H9 (cell line): Measurements from ENCODE around the gene NRCAM. TPM values are rescaled to one million over a fixed set of nuclear protein-coding genes. Genes with fewer than 3 reads are reported as not detected.

ENCODE experiments used
- DNase-seq: peaks from one replicate; pipeline ENCODE4 v3.0.0-alpha.2; 2017
- H2AFZ ChIP-seq: one replicate; pipeline ENCODE4 v1.6.1; 2013; ENCODE audit warnings: mild to moderate bottlenecking, low read length, control low read depth, moderate library complexity
- H2AK5ac ChIP-seq: 2 replicates; pipeline ENCODE4 v1.6.1; 2013; ENCODE audit warnings: low read length, control low read depth, mixed read lengths; ENCODE audit not compliant: insufficient read length
- H2BK120ac ChIP-seq: one replicate; pipeline ENCODE4 v1.6.1; 2013; ENCODE audit warnings: low read depth, mild to moderate bottlenecking, low read length, control low read depth, inconsistent platforms; ENCODE audit not compliant: poor library complexity, severe bottlenecking
- H2BK12ac ChIP-seq: 2 replicates; pipeline ENCODE4 v1.6.1; 2013; ENCODE audit warnings: low read length, control low read depth, mixed read lengths, low read depth; ENCODE audit not compliant: insufficient read length
- H2BK15ac ChIP-seq: 2 replicates; pipeline ENCODE4 v1.6.1; 2013; ENCODE audit warnings: low read depth, low read length, control low read depth
- H2BK20ac ChIP-seq: one replicate; pipeline ENCODE4 v1.6.1; 2013; ENCODE audit warnings: low read depth, mild to moderate bottlenecking, low read length, control low read depth, inconsistent platforms; ENCODE audit not compliant: poor library complexity, severe bottlenecking
- H2BK5ac ChIP-seq: 2 replicates; pipeline ENCODE4 v1.6.1; 2013; ENCODE audit warnings: low read length, control low read depth, mixed read lengths; ENCODE audit not compliant: insufficient read length
- H3K14ac ChIP-seq: 2 replicates; pipeline ENCODE4 v1.6.1; 2013; ENCODE audit warnings: low read length, control low read depth; ENCODE audit not compliant: insufficient read depth
- H3K18ac ChIP-seq: 2 replicates; pipeline ENCODE4 v1.6.1; 2013; ENCODE audit warnings: low read depth, mild to moderate bottlenecking, mixed read lengths, low read length, control low read depth; ENCODE audit not compliant: insufficient read length
- H3K23ac ChIP-seq: 2 replicates; pipeline ENCODE4 v1.6.1; 2013; ENCODE audit warnings: low read length, control low read depth, mixed read lengths, low read depth; ENCODE audit not compliant: insufficient read length
- H3K23me2 ChIP-seq: 2 replicates; pipeline ENCODE4 v1.6.1; 2013; ENCODE audit warnings: low read depth, mild to moderate bottlenecking, mixed read lengths, low read length, control low read depth; ENCODE audit not compliant: insufficient read length, poor library complexity, severe bottlenecking
- H3K27ac ChIP-seq: 2 replicates; pipeline ENCODE4 v1.5.1; 2013; ENCODE audit warnings: low read length, control low read depth, mixed read lengths, low read depth; ENCODE audit not compliant: insufficient read length
- H3K27me3 ChIP-seq: 2 replicates; pipeline ENCODE4 v1.6.1; 2013; ENCODE audit warnings: low read length, control low read depth, inconsistent platforms; ENCODE audit not compliant: insufficient read depth
- H3K4ac ChIP-seq: 2 replicates; pipeline ENCODE4 v1.6.1; 2013; ENCODE audit warnings: low read depth, mild to moderate bottlenecking, control low read depth, inconsistent platforms, low read length, moderate library complexity
- H3K4me1 ChIP-seq: 2 replicates; pipeline ENCODE4 v1.6.1; 2013; ENCODE audit warnings: low read length, control low read depth, inconsistent platforms; ENCODE audit not compliant: insufficient read depth
- H3K4me2 ChIP-seq: 2 replicates; pipeline ENCODE4 v1.6.1; 2013; ENCODE audit warnings: low read length, control low read depth, mixed read lengths; ENCODE audit not compliant: insufficient read length, insufficient read depth
- H3K56ac ChIP-seq: 2 replicates; pipeline ENCODE4 v1.6.1; 2013; ENCODE audit warnings: low read depth, mild to moderate bottlenecking, mixed read lengths, low read length, control low read depth; ENCODE audit not compliant: insufficient read length
- H3K79me1 ChIP-seq: 2 replicates; pipeline ENCODE4 v1.6.1; 2013; ENCODE audit warnings: low read depth, mild to moderate bottlenecking, moderate library complexity, low read length, control low read depth, inconsistent platforms; ENCODE audit not compliant: insufficient read depth, poor library complexity, severe bottlenecking
- H3K79me2 ChIP-seq: 2 replicates; pipeline ENCODE4 v1.6.1; 2013; ENCODE audit warnings: low read length, control low read depth, inconsistent platforms; ENCODE audit not compliant: insufficient read depth
- H3K9ac ChIP-seq: 2 replicates; pipeline ENCODE4 v1.6.1; 2013; ENCODE audit warnings: low read length, control low read depth, mixed read lengths; ENCODE audit not compliant: insufficient read length; ENCODE audit errors: extremely low read depth
- H3K9me3 ChIP-seq: one replicate; pipeline ENCODE4 v1.6.1; 2013; ENCODE audit warnings: low read depth, low read length, inconsistent platforms; ENCODE audit not compliant: control insufficient read depth
- H3T11ph ChIP-seq: one replicate; pipeline ENCODE4 v1.6.1; 2013; ENCODE audit warnings: mild to moderate bottlenecking, low read length, control low read depth, inconsistent platforms
- H4K20me1 ChIP-seq: one replicate; pipeline ENCODE4 v1.6.1; 2013; ENCODE audit not compliant: control insufficient read depth, insufficient read length, insufficient read depth
- H4K5ac ChIP-seq: 2 replicates; pipeline ENCODE4 v1.6.1; 2013; ENCODE audit warnings: low read depth, mild to moderate bottlenecking, mixed read lengths, low read length, control low read depth; ENCODE audit not compliant: insufficient read length
- H4K8ac ChIP-seq: replicated peaks from 2 replicates; pipeline ENCODE4 v1.6.1; 2013; ENCODE audit warnings: low read length, control low read depth, mixed read lengths, low read depth; ENCODE audit not compliant: insufficient read length
- H4K91ac ChIP-seq: 2 replicates; pipeline ENCODE4 v1.6.1; 2013; ENCODE audit warnings: low read depth, mild to moderate bottlenecking, moderate library complexity, mixed read lengths, low read length, control low read depth; ENCODE audit not compliant: insufficient read length
- H3K27ac Mint-ChIP-seq, 3 experiments: 2 replicates in 2 of 3; 3 replicates in 1 of 3; pipeline ENCODE4 v1.8.0; 2020 to 2021; ENCODE audit warnings: mixed read lengths in 3 of 3, mild to moderate bottlenecking in 1 of 3, moderate library complexity in 1 of 3
- H3K27me3 Mint-ChIP-seq: 2 replicates; pipeline ENCODE4 v1.8.0; 2021; ENCODE audit warnings: low read depth, mild to moderate bottlenecking, moderate library complexity, mixed read lengths
- H3K36me3 Mint-ChIP-seq, 3 experiments: 2 replicates in 2 of 3; 3 replicates in 1 of 3; pipeline ENCODE4 v1.8.0; 2020 to 2021; ENCODE audit warnings: low read depth in 3 of 3, mixed read lengths in 3 of 3; ENCODE audit not compliant: insufficient read depth in 1 of 3
- H3K4me1 Mint-ChIP-seq, 2 experiments: 2 replicates each; pipeline ENCODE4 v1.8.0; 2020; ENCODE audit warnings: mixed read lengths in 2 of 2
- H3K4me3 Mint-ChIP-seq, 2 experiments: 2 replicates in 1 of 2; 3 replicates in 1 of 2; pipeline ENCODE4 v1.8.0; 2020 to 2021; ENCODE audit warnings: mild to moderate bottlenecking in 2 of 2, mixed read lengths in 2 of 2, moderate library complexity in 1 of 2
- H3K9me3 Mint-ChIP-seq, 2 experiments: 2 replicates in 1 of 2; 3 replicates in 1 of 2; pipeline ENCODE4 v1.8.0; 2020; ENCODE audit warnings: mild to moderate bottlenecking in 2 of 2, mixed read lengths in 2 of 2, moderate library complexity in 1 of 2
- CTCF ChIP-seq: fragments of 200-600 bp; sonication (generic); conservative IDR thresholded peaks from 3 replicates; pipeline ENCODE4 v1.8.0; 2021; ENCODE audit warnings: antibody characterized with exemption, mild to moderate bottlenecking
- WGBS: extraction: QIAGEN DNeasy Blood & Tissue Kit; methylation state at CpG from one replicate; pipeline ENCODE4 v1.1.7; 2013; ENCODE audit warnings: missing lambda C conversion rate, low lambda C conversion rate, mixed read lengths; ENCODE audit not compliant: insufficient read length; ENCODE audit errors: extremely low coverage; 5-methylcytosine and 5-hydroxymethylcytosine counted together
- total RNA-seq: library from RNA; stranded (reverse); gene quantifications from 2 replicates; pipeline ENCODE4 v1.2.1, GENCODE V29; 2021

NRCAM gene
- total RNA-seq, 1 experiment from 2014 or later, result 2.3 TPM

- Histone ChIP-seq H2BK5ac (no peak overlapping the region), H4K5ac (no peak overlapping the region), H3T11ph (no peak overlapping the region), H4K8ac (no peak overlapping the region), H2BK15ac (no peak overlapping the region), H3K79me2 (no peaks in the 10 kb centered on the region), H3K14ac (no peak overlapping the region), H2AFZ (no peak overlapping the region), H3K27me3 (no peaks in the 10 kb centered on the region), H3K23ac (no peak overlapping the region), H3K4ac (no peak overlapping the region), H4K91ac (no peak overlapping the region), H4K20me1 (no peaks in the 10 kb centered on the region), H2BK20ac (no peak overlapping the region), H2BK12ac (no peak overlapping the region), H3K9me3 (no peaks in the 10 kb centered on the region), H3K9ac (no peak overlapping the region), H3K4me2 (no peak overlapping the region), H3K18ac (no peak overlapping the region), H3K4me1 (no peaks in the 10 kb centered on the region), H2AK5ac (no peak overlapping the region), H3K56ac (no peak overlapping the region), H3K23me2 (no peaks in the 10 kb centered on the region), H3K79me1 (no peaks in the 10 kb centered on the region), H3K27ac (no peak overlapping the region), H2BK120ac (no peak overlapping the region)
- Mint-ChIP-seq H3K4me1 (no peaks in the 10 kb centered on the region), H3K36me3 (no peaks in the 10 kb centered on the region), H3K27ac (no peak overlapping the region; a peak in 1 of 7 replicates), H3K27me3 (no peaks in the 10 kb centered on the region; the same call in 1 of the 2 replicates), H3K4me3 (no peak overlapping the region), H3K9me3 (no peaks in the 10 kb centered on the region)
- no peak for TF ChIP-seq CTCF
- no CpG with 5 or more reads among the region's 20 CpGs for WGBS
- no peak for DNase-seq
Measured at GRCh38 chr7:108102671-108103312, 353.4 kb downstream of the NRCAM start.
